8988T (cell line): Measurements from ENCODE around the gene NRXN3.

Experiments used
- DNase-seq: peaks from one replicate; pipeline ENCODE4 v3.0.0; 2011

The NRXN3 gene

DNA sequence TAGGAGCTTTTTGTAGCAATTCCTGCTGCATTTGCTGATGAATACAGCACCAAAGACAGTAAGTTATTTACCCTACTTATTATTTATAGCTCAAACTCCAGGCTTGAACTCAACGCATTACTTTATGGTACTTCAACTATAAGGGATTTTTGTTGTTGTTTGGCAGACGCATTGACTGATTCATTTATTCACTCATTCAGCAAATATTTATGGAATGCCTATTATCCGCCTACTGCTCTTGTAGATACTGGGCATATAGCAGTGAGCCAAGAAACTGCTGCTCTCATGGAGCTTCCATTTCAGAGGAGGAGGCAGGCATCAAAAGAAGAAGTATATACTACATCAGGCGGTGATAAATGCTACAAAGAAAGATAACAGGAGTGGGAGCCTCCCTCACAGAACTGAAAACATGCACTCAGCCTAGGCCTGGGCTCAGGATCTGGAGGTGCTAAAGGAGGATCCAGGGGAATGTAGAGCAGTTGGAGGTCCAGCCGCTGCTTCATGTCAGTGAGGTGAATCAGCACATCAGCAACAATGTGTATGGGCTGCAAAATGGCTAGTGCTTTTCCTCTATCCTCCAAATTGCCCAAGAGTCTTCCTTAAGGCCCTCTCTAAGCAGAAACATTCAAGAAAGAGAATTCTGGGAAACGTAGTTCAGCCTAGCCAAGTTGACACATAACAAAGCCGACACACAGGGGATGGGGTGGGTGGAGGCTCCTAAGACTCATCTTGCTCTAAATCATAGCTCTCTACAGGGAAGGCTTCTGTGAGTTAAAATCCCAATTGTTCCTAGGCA, 157.5 kb downstream of the NRXN3 start:
- DNase-seq: no peak

DNA sequence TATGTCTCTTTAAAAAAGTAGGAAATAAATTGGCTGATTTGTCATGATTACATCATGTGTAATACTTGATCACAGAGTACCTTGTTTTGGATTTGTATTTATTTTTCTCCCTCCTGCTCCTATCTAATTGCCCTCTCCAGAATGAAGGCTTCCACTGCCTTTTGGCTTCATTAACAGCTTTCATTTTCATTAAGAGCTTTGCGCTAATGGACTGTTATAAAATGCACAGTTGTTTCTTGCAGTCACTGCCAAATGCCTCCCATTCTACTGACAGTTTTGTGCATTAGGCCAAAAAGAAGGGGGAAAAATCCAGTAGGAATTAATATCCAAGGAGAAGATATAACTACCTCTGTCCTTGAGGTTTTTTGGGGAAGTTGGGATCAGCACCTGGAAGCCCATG, 159.2 kb downstream of the NRXN3 start:
- no peak for DNase-seq

DNA sequence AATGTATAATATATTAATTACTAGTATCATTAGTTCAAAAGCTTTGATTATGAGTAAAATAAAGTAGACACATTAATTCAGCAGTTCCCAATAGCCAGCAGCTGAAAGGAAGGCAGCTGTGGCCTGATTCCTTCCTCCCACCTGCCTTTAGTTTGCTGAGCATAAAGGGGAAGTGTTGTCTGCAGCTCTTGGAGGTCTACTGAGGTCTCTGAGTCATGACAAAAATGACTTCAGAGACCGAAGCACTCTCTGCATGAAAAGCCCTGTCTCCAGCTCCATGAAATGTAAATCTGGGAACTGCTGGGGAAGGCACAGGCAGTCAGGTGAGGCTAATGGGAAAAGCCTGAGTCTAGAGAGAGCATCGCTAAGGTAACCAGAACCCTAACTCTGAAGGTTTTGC, 165.4 kb downstream of the NRXN3 start:
- DNase-seq: no peak

DNA sequence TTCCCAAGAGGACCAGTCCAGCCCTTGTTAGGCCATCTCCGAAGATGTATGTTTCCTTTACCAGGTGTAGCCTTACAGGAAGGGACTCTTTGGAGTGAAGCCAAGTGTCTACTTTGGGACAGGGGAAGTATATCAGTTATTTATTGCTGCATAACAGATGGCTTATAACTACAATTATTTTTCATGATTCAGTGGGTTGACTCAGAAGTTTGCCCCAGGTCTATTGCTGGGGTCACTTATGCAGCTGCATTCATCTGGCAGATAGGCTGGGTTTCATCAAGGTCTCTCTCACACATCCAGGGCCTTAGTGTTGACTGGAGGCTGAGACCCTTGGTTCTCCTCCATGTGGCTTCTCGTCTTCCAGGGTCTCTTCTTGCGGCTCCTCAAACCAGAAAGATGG, 170.1 kb downstream of the NRXN3 start:
- DNase-seq: no peak

DNA sequence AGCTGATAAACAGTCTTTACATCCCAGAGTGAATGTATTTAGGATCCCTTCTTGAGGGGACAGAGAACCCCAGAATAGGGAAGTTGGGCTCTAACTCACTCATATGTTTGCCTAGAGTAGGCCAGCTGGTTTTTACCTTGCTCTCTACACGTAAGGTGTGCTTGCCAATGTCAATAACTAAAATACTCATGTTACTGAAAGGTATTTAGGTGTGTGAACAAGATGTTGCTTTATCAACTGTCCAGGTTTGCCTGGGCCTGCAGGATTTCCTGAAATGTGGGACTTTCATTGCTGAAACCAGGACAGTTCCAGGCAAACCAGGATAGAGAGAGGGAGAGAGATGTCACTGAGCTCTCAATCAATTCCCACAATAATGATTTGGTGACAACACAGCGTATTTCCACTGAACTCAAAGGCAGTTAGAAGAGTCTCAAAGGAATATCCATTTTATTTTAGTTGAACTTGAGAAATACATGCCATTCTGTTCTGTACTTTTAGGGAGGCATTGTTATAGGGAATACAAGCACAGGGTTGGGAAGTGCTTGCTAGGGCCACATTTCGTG, 171.7 kb downstream of the NRXN3 start:
- no peak for DNase-seq

DNA sequence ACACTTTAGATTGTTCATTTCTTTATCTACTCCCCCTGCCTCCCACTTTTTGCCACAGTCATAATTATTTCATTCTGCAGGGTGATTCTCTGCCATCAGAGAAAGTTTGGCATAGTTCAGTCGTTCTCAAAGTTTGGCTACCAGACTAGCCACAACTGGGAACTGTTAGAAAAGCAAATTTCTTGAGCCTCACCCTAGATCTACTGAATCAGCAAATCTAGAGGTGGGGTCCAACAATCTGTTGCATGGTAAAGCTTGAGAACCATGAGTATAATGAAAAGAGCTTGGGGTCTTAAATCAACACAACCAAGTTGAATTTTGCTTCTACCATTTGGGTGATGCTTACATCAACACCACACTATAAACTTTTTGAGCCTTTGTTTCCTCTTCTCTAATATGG, 172.7 kb downstream of the NRXN3 start:
- no peak for DNase-seq

DNA sequence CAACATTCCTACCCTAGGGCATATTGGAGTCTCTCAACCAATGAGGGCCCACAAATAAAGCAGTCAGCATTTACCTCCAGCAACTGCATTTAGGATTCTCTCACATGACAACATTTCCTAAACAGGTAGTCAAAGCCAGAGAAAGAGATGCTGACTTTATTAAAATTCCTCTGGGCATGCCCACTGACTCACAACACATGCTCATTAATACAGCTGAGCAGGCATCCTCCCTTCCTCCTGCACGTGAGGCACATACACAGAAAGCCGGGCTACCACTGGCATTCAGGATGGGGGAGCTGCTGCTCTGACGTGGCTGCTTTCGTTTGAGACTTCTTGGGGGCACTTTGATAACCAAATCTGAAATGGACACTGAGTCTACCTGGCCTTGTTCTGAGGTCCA, 174.1 kb downstream of the NRXN3 start:
- no peak for DNase-seq

DNA sequence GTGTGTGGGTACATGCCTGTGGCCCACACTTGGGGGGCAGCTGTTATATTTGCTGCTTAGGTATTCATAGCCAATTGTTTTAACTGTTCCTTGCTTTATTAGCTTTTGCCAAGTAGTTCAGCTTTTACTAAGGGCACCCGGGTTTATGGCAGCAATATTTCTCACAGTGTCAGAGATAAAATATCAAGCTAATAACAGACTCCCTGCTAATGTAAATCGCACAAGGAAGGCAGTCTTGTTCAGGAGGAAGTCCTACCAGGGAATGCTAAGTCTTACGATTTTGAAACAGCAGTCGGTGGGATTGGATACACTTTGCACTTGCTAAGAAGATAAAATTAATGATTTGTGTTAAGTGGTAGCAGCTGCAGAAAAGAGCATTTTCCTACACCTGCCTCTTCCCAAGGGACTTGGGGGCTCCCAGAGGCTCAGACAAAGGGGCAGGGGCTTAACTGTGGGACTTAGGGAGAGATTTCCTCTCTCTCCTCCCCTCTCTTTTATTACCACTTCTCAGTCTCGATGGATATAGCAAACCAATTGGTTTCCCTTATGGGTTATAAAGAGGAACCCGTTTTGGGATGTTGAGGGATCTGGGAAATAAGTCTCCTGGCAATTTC, 175.1 kb downstream of the NRXN3 start:
- DNase-seq: no peak

DNA sequence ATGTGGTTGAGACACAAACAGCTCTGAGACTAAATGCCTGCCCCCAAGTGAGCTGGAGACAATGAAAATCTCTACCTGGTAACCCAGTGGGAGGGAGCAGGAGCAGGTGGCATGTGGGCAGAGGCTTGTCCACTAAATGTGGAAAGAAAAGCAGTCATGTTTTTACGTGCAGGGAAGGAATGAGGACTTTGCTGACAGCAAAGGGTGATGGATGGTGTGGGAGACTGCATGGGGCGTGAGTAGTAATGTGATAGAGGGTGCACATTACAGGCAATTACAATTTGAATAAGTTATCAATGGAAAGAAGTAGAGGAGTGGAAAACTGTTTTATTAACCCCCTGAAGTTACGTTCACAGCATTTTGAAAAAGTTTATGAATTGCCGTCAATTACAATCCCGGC, 176.6 kb downstream of the NRXN3 start:
- no peak for DNase-seq

DNA sequence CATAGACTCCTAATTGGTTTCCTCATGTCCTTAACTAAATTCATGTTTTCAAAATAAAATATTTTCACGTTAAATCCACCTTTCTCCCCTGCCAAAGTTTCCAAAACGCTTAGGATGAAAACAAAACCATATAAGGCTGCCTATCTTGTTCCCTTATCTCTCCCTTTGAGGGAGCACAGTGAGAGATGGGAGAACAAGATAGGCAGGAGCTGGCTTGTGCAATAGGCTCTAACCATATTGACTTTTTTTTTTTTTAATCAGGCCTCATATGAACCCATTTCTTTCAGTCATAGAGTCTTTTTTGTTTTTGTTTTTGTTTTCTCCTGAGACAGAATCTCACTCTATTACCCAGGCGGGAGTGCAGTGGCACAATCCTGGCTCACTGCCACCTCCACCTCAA, 184.9 kb downstream of the NRXN3 start:
- DNase-seq: no peak

DNA sequence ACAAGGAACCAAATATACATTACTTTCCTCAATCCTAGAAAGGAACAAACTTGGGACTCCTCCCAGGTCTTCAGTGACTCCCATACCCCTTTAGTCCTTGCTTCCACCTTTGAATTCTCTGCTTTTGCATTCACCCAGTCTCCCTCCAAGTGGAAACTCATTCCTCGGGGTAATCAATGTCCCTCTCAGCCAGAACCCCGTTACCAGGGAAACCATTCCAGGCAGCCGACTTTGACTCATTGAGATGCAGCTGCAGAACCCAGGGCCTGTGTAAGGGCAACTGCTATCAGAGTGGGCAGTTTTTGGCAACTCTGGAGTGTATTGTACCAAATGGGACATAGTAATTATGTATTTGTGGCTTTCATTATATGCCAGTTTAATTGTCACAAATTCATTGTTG, 186.2 kb downstream of the NRXN3 start:
- DNase-seq: no peak

DNA sequence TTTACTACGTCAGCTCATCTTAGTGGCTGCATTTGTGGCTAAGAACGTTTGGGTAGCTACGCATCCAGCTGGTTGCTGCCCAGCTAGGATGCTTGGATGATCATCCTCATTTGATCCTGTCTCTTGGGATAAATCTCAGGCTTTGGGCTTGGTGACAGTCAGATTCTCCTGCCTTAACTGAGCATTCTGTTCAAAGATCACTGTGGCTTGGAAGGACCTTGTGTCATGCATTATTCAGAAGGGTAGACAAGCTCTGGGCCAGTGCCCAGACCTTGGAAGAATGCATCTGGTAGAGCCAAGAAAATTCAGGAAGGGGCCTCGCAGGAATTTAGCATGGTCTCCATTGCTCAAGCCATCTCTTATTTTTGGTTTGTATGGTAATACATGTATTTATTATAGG, 188.4 kb downstream of the NRXN3 start:
- DNase-seq: no peak

DNA sequence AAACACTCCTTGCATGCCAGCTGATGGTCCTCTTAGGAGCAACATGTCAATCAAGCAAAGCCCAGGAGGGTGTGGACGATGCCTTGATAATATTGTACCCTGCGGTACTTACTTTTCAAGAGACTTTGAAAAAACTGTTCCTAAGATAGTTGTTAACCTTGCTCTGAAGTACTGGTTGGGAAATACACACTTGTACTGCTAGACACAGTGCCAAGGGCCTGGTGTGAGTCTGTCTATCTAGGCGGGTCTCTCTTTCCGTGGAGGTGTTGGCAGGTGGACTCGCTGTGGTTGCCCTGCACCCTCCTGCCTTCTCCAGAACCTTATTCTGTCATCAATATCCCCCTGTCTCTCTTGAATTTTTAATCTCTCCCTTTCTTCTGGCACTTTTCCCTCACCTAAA, 189.4 kb downstream of the NRXN3 start:
- DNase-seq: no peak

DNA sequence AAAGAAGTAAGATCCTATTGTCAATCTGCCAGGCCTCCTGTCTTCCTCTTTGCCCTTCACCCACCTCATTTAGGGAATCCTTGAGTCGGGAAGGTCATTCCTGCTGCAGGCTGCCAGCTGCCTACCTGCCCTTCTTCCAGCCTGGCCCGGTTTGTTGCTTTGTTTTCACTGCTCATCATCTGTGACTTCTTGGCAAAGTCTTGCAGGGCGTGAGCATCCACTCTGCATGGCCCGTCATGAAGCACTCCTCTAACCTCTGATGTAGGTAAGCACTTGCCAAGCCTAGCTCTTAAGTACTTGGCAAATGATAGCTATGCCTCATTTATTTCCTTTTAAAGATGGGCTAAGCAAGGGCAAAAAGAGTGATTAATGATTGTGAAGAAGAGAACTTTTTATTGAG, 192.8 kb downstream of the NRXN3 start:
- no peak for DNase-seq

DNA sequence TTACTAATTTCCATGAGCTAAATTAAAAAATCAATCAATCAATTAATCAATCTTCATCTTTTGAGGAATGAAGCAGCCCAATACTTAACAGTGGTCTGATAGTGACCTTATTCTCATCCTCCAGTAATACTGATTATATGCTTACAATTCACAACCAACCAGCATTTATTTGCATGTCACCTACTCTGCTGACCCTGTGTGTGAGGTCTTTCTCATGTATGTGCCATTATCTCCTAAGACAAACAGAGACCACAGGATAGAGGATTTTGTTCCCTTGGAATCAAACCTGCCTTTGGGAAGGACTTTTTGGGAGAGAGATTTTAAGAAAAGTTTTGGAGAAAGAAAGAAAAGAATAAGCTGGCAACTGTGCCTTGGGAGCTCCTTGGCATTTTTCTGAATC, 197.2 kb downstream of the NRXN3 start:
- no peak for DNase-seq

DNA sequence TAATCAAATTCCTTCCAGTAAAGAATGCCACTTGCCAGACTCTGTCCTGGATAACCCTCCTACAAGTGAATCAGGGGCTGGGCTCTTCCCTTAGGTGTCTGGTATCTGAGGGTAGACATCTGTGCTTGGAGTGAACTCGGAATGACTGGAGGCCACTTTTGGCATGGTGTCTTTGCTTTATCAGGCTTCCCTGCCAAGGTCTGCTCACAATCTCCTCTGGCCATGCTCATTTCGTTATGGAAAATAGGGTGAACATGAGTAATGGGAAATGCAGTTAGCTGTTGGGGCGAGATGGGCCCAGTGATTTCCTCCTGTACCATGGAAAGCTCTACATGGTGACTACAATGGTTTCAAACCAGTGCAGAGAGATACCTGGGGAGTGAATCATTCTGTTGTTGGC, 212.9 kb downstream of the NRXN3 start:
- DNase-seq: no peak

DNA sequence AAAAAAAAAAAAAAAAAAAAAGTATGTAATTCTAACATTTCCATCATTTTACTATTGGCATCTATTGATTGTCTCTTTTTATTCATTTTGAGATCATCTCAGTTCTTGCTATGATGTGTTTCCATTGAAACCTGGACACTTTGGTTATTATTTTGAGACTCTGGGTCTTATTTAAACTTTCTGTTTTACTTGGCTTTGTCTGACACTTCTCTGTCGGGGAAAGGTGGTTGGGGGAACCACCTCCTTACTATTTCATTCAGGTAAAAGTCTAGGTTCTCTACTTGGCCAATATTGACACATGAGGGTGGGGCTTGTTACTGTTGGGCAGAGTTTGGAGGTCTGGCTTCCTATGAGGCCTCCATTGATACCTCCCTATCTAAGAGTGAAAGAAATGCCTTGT, 228.0 kb downstream of the NRXN3 start:
- DNase-seq: no peak

DNA sequence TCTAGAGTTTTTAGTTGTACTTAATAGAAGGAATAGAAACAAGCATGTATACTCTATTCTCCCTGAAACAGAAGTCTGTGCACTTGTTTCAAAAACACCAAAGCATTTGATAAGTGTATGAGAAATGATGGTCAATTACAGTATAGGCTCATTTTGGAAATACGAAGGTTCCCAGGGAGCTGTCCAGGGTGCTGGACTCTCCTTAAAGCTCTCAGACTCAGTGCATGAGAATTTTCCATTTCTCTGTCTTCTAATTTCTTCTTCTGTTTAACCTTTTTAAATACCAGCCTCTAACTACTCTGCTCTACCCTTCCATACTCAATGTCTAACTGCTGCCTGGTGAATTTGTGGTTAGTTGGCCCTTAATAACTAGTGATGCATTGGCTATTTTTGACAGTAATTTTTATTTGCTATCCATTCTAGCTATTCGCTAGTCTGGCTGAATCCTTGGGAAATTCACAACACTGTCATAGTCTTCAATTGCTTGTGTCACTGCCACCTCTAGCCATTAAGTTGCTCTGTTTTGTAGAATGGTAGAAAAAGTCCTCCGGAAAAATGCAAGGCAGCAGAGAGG, 229.2 kb downstream of the NRXN3 start:
- no peak for DNase-seq

DNA sequence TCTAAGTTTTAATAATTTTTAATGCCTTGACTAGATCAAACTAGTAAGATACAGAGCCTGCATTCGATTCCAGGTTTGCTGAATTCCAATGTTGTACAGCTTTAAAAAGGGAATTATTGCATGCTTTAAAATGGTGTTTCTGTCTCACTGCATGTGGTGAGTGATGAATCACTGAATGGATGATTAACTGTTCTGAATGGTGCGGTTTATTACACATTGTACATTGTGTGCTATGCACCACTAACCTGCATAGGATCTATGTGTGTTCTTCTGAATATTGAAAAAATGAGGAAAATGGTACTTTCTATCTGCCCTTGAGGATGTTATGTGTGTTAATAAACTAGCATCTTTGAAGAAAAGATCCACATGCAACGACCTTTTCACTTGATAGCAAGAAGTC, 231.7 kb downstream of the NRXN3 start:
- DNase-seq: no peak

DNA sequence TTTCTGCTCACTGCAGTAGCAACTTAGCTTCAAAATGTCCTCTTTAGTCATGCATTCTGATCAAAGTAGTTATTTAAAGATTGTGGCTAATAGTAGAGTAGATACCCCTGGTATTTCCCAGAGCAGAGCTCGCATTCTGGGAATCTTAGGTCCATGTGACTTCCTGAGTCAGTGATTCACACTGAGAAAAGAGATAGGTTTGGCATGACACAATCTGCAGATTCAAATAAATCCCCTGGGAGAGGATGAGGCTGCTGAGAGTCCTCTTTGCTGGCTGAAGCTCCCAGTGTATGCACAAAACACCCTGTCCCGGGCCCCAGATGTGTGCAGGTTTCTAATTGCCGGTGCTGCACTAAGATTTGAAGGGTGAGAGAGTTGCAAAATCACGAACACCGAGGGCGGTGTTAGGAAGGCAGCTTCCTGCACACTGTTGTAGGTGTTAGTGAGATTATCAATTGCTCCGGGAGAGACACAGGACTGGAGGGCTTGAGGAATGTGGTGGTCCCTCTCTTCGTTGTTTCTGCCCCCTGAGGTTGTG, 233.2 kb downstream of the NRXN3 start:
- no peak for DNase-seq

DNA sequence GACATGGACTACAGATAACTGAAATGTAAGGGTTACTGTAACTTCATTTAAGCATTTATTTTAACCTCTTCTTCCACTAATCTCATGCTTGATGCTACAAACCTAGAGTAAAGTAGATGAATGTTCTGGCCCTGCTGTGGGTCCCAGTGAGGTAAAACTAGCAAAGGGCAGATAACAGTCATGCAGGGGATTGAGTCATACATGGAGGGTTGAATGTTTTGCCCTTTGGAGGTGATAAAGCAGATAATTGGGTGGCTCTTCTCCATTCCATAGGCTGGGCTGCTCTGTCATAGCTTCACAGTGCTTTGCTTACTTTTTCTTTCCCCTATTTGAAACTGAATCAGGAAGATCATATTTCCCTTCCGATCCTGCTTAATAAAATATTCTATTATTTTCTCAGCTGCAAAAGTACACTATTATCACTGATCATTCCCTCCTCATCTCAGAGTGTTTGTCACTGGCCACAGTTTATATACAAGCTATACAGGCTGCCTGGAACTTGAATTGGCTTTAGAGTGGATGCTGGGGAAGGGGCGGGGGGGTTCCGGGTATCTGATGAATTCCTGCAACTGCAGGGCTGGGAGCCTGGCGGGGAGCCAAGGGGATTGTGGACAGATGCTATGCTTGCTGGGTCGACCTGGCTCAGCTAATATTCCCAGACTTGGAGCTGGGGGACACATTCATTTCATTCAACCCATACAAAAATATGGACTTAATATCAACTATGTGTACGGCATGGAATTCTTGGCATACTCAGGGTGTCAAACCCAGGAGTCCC, 235.1 kb downstream of the NRXN3 start:
- DNase-seq: no peak

DNA sequence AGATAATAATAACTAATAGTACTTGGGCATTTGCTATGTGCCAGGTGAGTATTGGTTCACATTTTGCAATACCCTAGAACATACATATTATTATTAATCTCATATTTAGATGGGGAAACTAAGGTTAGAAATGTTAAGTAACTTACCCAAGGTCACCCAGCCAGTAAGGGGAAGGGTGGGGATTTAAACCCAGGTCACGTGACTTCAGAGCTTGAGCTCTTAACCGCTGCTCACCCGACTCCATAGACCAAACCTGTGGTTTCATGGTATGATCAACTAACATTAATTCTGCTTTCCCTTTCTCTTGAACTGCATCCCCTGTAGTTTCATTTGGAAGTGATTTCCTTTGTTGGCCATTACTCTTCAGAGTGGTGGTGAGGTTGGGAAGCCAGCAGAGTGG, 242.3 kb downstream of the NRXN3 start:
- no peak for DNase-seq

DNA sequence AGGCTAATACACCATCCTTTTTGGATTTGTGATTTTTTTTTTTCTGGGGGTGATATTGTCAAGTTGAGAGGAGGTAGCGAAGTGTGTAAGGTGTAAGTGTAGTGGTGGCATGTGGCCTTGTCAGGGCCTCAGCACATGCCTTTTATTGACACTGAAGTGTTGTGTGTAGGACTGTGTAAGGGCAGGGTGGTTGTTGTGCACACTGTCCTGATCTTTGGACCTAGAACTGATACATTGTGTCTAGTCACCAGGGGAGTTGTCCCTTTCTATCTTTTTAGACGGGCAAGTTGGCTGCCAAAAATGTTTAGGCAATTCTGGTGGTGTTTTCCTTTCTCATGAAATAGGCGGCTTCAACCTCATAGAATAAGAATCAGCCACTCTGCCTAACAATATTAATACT, 244.0 kb downstream of the NRXN3 start:
- no peak for DNase-seq
